Spleen (tissue), 11 donors: ENCODE measurements around the gene CCDC88B. TPM values are rescaled to one million over a fixed set of nuclear protein-coding genes. Genes with fewer than 3 reads are reported as not detected.

ENCODE experiments used
- DNase-seq: peaks from one replicate; pipeline ENCODE4 v3.0.0-alpha.2; 2020
- H3K27ac ChIP-seq, 8 donors: fragments of 200-600 bp; sonication (generic) in 7 of 8; 1 replicate in 4 of 8; 2 replicates in 4 of 8; pipeline versions ENCODE4 v1.5.0 to v1.8.0; 2016 to 2021; ENCODE audit warnings: inconsistent platforms in 4 of 8, mild to moderate bottlenecking in 4 of 8, moderate library complexity in 1 of 8
- H3K27me3 ChIP-seq, 7 donors: fragments of 200-600 bp; sonication (generic) in 6 of 7; replicated peaks in 1 of 7; 1 replicate in 4 of 7; 2 replicates in 3 of 7; pipeline versions ENCODE4 v1.5.0 to v1.8.0; 2016 to 2021; ENCODE audit warnings: inconsistent platforms in 3 of 7, mild to moderate bottlenecking in 1 of 7
- H3K36me3 ChIP-seq, 6 donors: fragments of 200-600 bp; sonication (generic) in 5 of 6; 1 replicate in 4 of 6; 2 replicates in 2 of 6; pipeline versions ENCODE4 v1.5.0 to v1.8.0; 2016 to 2021; ENCODE audit warnings: inconsistent platforms in 2 of 6
- H3K4me1 ChIP-seq, 6 donors: fragments of 200-600 bp; sonication (generic) in 5 of 6; 1 replicate in 3 of 6; 2 replicates in 3 of 6; pipeline versions ENCODE4 v1.5.0 to v1.8.0; 2016 to 2021; ENCODE audit warnings: inconsistent platforms in 3 of 6
- H3K4me3 ChIP-seq, 8 donors: fragments of 200-600 bp; sonication (generic) in 7 of 8; 1 replicate in 4 of 8; 2 replicates in 4 of 8; pipeline versions ENCODE4 v1.5.0 to v1.8.0; 2016 to 2021; ENCODE audit warnings: inconsistent platforms in 4 of 8, mild to moderate bottlenecking in 4 of 8, moderate library complexity in 2 of 8
- H3K9me3 ChIP-seq, 8 donors: fragments of 200-600 bp; sonication (generic) in 7 of 8; 1 replicate in 4 of 8; 2 replicates in 4 of 8; pipeline versions ENCODE4 v1.5.0 to v1.8.0; 2016 to 2021; ENCODE audit warnings: inconsistent platforms in 4 of 8
- CTCF ChIP-seq, 11 experiments: fragments of 200-600 bp in 7 of 11; fragments of 450-650 bp in 4 of 11; sonication (generic) in 4 of 11; IDR thresholded peaks in 8 of 11; conservative IDR thresholded peaks in 3 of 11; 1 replicate in 7 of 11; 2 replicates in 4 of 11; pipeline versions ENCODE4 v1.4.0 to v1.8.0; 2016 to 2021; ENCODE audit warnings: antibody characterized with exemption in 11 of 11, inconsistent platforms in 4 of 11, mild to moderate bottlenecking in 1 of 11
- POLR2A ChIP-seq, 3 donors: fragments of 450-650 bp; IDR thresholded peaks; one replicate each; pipeline ENCODE4 v1.5.1; 2017; ENCODE audit warnings: antibody characterized with exemption in 3 of 3, mild to moderate bottlenecking in 1 of 3
- POLR2AphosphoS5 ChIP-seq, 3 donors: sonication (generic); formaldehyde crosslinking; IDR thresholded peaks; one replicate each; pipeline ENCODE4 v1.5.1; 2017; ENCODE audit warnings: antibody characterized with exemption in 3 of 3
- WGBS, 5 donors: extraction: QIAGEN DNeasy Blood & Tissue Kit in 3 of 5; methylation state at CpG; one replicate each; pipeline versions ENCODE4 v1.1.5 to v1.1.7; 2013 to 2018; 5-methylcytosine and 5-hydroxymethylcytosine counted together
- intact Hi-C: fragments of 100-400 bp; cut with DNase I; formaldehyde crosslinking; loops from one replicate; pipeline ENCODE4 v1.15.0; 2023; ENCODE audit warnings: low total_unique reads
- polyA plus RNA-seq, 3 donors: library from polyadenylated mRNA; stranded (reverse); fragments of 200-250 nt; gene quantifications; one replicate each; pipeline ENCODE4 v1.2.1, GENCODE V29; 2013
- total RNA-seq, 7 donors: library from RNA; depleted of rRNA in 3 of 7; stranded (reverse); fragments of >200 nt in 3 of 7; fragmentation: NEBNext Ultra II Directional in 4 of 7; extraction: Animal tissue kit (Norgen Biotek cat#: 25700) in 4 of 7; gene quantifications; one replicate each; pipeline versions ENCODE4 v1.1.0 to v1.2.1, GENCODE V29; 2016 to 2021
- donor health status: healthy with polysubstance abuse.
- donor health status: DM: no; HTN: no; CAD: no; lungs with moderate emphysema.
- donor health status: DM: no; HTN: no; CAD: no.
- donor health status: Bipolar disorder and iron deficiency.
- donor health status: healthy.
- donor health status: DM: no; HTN: no; CAD: no.
- donor health status: DM: yes; HTN: yes; CAD: no.

The CCDC88B gene
- total and polyA plus RNA-seq, 10 donors: 64.3 to 638 (median 106) TPM

DNA sequence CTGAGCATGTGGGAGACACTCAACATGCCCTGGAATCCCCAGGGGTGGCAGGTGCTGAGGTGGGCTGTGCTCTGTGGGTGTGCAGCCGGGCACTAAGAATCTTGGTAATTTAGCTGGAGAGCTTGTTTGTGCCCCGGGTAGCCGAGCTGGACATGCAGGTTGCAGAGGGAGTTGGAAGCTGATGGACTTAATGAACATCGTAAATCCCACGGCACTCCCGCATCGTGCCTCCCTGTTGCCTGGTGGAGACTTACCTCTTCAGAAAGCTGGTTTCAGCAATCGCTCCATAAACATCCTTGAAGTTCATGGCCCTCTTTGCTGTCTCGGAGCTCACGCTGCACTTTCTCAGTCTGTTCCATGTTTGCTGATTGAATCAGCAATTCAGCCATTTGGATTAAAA is 48.9 kb downstream of the CCDC88B start:
- H3K4me1 ChIP-seq: peaks cover 0 to 22% (median 14%) of the 10 kb centered on the region in 6 donors
- TF ChIP-seq POLR2A (IDR thresholded peaks at IDR 0.05) (no peak), POLR2AphosphoS5 (IDR thresholded peaks at IDR 0.05) (no peak), CTCF (IDR thresholded peaks at IDR 0.05 in 8 of 11, conservative IDR thresholded peaks at IDR 0.05 in 3 of 11) (no peak)

DNA sequence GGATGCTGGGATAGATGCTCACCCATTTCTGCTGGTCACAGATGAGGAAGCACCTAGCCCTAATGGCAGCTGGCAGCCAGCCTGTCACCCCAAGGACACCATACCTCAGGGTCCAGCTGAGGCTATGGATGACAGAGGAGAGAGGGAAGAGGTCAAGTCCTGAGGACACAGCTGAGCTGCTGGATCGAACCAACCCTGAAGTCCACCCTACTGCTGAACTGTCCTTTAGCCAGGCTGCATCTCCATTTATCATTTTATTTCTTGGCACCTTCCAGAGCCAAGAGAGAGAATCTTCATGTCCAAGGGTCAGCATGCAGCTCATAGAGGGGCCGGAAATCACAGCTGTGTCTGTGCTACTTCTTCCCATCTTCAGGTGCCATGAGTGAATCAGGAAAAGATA is 49.8 kb downstream of the CCDC88B start:
- Histone ChIP-seq H3K4me1 (peaks cover 0 to 22% (median 14%) of the 10 kb centered on the region in 6 donors), H3K36me3 (no peaks in the 10 kb centered on the region), H3K9me3 (peaks cover 0 to 4% (median 0%) of the 10 kb centered on the region in 8 donors), H3K4me3 (no peak overlapping the region), H3K27ac (no peak overlapping the region), H3K27me3 (no peaks in the 10 kb centered on the region)
- no peak for DNase-seq
- TF ChIP-seq POLR2A (IDR thresholded peaks at IDR 0.05) (no peak), CTCF (IDR thresholded peaks at IDR 0.05 in 8 of 11, conservative IDR thresholded peaks at IDR 0.05 in 3 of 11) (no peak), POLR2AphosphoS5 (IDR thresholded peaks at IDR 0.05) (no peak)
- 68 to 96% (median 92%) methylated on average over 2 of the region's 2 CpGs for WGBS, 5 donors
- intact Hi-C loops: no loop called here

More for the DNA sequence above, 48.9 kb downstream of the CCDC88B start:
- H3K4me3 ChIP-seq: no peak overlapping the region
- peaks cover 0 to 4% (median 0%) of the 10 kb centered on the region in 8 donors for H3K9me3 ChIP-seq
- no peaks in the 10 kb centered on the region for H3K27me3 ChIP-seq
- H3K36me3 ChIP-seq: no peaks in the 10 kb centered on the region
- intact Hi-C loops: no loop called here
- 80 to 92% (median 89%) methylated on average over 9 to 10 of the region's 10 CpGs for WGBS, 5 donors
- DNase-seq: no peak
- H3K27ac ChIP-seq: no peak overlapping the region

DNA sequence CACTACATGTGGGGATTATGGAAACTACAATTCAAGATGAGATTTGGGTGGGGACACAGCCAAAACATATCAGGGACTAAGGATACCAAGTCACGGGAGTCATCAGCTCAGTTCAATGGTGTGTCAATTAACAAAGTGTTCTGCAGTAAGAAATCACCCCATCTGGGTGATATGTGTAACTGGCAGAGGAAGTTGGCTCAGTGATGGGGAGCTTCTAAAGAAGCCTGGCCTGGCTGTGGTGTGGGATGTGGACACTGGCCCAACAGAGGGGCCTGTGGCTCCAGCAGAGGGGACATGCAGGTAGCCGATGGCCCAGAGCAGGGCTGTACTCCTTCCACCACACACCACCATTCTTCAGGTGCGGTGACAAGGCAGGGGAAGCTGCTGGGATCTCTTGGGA is 50.6 kb downstream of the CCDC88B start:
- 59 to 92% (median 74%) methylated on average over 3 of the region's 3 CpGs for WGBS, 5 donors
- no peaks in the 10 kb centered on the region for H3K36me3 ChIP-seq
- intact Hi-C loops: no loop called here
- no peak overlapping the region for H3K4me3 ChIP-seq
- TF ChIP-seq CTCF (IDR thresholded peaks at IDR 0.05 in 8 of 11, conservative IDR thresholded peaks at IDR 0.05 in 3 of 11): no peak
- TF ChIP-seq POLR2AphosphoS5 (IDR thresholded peaks at IDR 0.05): no peak
- no peak for TF ChIP-seq POLR2A (IDR thresholded peaks at IDR 0.05)
- no peak for DNase-seq
- H3K27me3 ChIP-seq: peaks cover 0 to 7% (median 0%) of the 10 kb centered on the region in 7 donors
- peaks cover 0 to 21% (median 10%) of the 10 kb centered on the region in 6 donors for H3K4me1 ChIP-seq
- no peak overlapping the region for H3K27ac ChIP-seq
- H3K9me3 ChIP-seq: peaks cover 0 to 4% (median 0%) of the 10 kb centered on the region in 8 donors

GRCh38 chr11:64391839-64392238 is 51.8 kb downstream of the CCDC88B start:
- Histone ChIP-seq H3K4me3 (no peak overlapping the region), H3K36me3 (no peaks in the 10 kb centered on the region), H3K27ac (no peak overlapping the region), H3K9me3 (peaks cover 0 to 4% (median 0%) of the 10 kb centered on the region in 8 donors), H3K4me1 (peaks cover 0 to 22% (median 13%) of the 10 kb centered on the region in 6 donors), H3K27me3 (peaks cover 0 to 18% (median 0%) of the 10 kb centered on the region in 7 donors)
- intact Hi-C loops: no loop called here
- DNase-seq: no peak
- TF ChIP-seq POLR2A (IDR thresholded peaks at IDR 0.05) (no peak), POLR2AphosphoS5 (IDR thresholded peaks at IDR 0.05) (no peak), CTCF (IDR thresholded peaks at IDR 0.05 in 8 of 11, conservative IDR thresholded peaks at IDR 0.05 in 3 of 11) (no peak)
- WGBS, 5 donors: 88 to 97% (median 91%) methylated on average over 2 to 3 of the region's 3 CpGs
